NCI-H1105 treated with DMSO at 0.1 percent for 48 hours (cell line): ENCODE data around the gene TMEM163.
A peak's percentile ranks its signal among the peaks of the same experiment; 100 is the strongest.
"Not testable (repeated sequence)": the region's sequence is repeated elsewhere in the genome, so short reads cannot be mapped to it uniquely, and the experiment has no call there.

ENCODE experiments used
- DNase-seq: peaks from one replicate; lab custom pipeline; 2025; lab: John Stamatoyannopoulos, UW

TMEM163 gene

DNA sequence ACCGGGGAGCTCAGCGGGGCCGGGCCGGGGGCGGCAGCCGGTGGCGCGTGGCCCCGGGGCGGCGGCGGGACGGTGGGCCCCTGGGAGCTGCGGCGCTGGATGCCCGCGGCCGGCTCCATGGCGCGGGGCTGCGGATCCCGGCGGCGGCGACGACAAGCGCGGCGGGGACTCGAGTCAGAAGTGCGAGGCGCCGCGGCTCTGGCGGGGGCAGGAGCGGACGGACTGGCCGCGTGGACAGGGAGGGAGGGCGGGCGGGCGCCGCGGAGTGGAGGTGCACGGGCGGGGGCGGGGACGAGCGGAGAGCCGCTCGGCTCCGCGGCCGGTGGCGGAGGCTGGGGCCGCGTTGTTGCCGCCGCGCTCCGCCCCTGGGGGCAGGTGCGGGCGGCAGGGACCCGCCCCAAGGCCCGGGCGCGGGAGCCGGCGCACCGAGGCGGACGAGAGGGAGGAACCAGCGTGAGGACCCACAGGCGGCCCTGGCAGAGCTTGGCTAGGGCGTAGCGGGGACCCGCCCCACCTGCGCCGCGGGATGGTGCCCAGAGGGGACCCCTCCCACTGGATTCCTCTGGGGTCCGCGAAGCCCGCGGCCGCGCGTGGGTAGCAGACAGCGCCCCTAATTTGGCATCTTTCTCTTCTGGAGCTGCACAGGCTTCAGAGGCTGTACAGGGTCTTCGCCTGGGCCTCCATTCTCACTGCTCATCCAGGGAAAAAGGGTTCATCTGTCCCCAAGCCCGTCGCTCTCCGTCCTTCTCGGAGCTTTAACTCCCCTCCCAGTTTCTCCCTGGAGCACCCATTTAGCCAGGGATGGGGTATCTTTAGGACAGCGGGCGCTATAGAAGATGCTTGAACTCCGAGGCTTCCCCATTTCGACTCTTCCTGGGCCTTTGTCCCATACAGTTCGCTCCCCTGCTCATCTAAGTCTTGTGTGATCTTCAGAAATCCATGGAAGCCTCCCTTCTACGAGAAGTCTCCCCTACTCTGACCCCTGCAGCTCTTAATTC lies at the start of gene TMEM163:
Gene TMEM163 (minus strand): TSS at position 184 of the 998 bp plus-strand sequence.
- DNase-seq, result peak; percentile 31

GRCh38 chr2:134766583-134766982 lies 47.8 kb upstream of the TMEM163 start:
- no peak for DNase-seq

DNA sequence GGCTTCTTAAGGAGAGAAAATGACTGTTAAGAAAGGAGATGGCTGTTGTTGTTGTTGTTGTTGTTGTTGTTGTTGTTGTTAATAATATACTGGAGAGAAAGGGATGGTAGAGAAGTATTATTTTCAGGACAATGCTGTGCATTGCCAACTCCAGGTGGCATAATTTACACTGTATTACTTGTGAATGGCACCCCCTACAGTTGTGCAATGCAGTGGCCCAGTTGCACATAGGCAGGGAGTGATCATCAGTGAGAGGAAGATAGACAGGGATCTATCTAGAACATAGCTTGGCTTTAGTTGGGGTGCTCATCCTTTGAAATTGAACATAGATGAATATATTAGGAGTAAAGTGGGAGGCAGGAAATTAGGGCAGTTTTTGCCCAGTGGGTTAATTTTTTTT lies 47.2 kb upstream of the TMEM163 start:
- no peak for DNase-seq

DNA sequence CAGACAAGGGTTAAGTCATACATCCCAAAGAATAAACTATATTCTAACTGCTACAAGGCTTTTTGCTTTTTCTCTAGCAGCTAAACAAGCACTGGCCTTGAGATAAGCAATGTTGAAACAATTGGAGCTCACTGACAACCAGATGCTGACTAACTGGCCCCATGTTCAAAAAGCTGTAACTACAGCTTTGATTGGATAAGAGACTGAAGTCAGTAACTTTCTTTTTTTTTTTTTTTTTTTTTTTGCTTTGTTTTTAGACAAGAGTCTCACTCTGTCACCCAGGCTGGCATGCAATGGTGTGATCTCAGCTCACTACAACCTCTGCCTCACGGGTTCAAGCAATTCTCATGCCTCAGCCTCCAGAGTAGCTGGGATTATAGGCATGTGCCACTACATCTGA lies 45.4 kb upstream of the TMEM163 start:
- DNase-seq, result no peak

GRCh38 chr2:134763164-134763710 lies 44.4 kb upstream of the TMEM163 start:
- no peak for DNase-seq

GRCh38 chr2:134762508-134762907 lies 43.7 kb upstream of the TMEM163 start:
- no peak for DNase-seq

GRCh38 chr2:134760385-134760784 lies 41.6 kb upstream of the TMEM163 start:
- no peak for DNase-seq

DNA sequence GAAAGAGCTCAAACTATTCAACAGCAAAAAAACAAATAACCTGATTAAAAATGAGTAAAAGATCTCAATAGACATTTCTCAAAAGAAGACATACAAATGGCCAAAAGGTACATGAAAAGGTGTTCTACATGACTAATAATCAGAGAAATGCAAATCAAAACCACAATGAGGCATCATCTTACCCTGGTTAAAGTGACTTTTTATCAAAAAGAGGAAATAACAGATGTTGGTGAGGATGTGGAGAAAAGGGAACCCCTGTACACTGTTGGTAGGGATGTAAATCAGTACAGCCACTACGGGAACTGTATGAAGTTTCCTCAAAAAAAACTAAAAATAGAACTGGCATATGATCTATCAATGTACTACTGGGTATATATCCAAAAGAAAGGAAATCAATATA lies 39.8 kb upstream of the TMEM163 start:
- DNase-seq, result no peak

DNA sequence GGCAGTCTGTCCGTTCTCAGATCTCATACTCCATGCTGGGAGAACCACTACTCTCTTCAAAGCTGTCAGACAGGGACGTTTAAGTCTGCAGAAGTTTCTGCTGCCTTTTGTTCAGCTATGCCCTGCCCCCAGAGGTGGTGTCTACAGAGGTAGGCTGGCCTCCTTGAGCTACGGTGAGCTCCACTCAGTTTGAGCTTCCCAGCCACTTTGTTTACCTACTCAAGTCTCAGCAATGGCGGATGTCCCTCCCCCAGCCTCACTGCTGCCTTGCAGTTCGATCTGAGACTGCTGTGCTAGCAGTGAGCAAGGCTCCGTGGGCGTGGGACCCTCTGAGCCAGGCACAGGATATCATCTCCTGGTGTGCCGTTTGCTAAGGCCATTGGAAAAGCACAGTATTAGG lies 33.2 kb upstream of the TMEM163 start:
- DNase-seq, result not testable (repeated sequence)

GRCh38 chr2:134745546-134745945 lies 26.7 kb upstream of the TMEM163 start:
- DNase-seq, result no peak

GRCh38 chr2:134745023-134745422 lies 26.2 kb upstream of the TMEM163 start:
- DNase-seq, result no peak

DNA sequence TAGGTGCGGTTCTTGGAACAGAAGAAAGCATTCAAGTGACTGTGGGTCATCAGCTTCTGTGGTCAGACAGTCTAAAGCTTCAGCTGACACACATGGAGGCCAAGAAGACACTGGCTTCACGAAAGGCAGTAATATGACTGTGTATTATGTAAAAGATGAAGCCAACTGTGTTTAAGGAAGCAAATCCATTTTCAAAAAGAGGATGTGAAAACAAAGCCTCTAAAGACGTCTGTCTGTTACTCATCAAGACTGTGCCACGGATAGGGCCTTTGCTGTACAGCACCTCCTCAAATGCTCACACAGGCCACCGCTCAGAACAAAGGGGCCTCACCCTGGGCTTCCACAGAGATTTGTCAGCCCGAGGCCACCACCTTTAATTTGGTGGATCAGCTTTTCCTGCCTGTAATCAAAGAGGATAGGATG lies 21.1 kb upstream of the TMEM163 start:
- DNase-seq, result no peak

DNA sequence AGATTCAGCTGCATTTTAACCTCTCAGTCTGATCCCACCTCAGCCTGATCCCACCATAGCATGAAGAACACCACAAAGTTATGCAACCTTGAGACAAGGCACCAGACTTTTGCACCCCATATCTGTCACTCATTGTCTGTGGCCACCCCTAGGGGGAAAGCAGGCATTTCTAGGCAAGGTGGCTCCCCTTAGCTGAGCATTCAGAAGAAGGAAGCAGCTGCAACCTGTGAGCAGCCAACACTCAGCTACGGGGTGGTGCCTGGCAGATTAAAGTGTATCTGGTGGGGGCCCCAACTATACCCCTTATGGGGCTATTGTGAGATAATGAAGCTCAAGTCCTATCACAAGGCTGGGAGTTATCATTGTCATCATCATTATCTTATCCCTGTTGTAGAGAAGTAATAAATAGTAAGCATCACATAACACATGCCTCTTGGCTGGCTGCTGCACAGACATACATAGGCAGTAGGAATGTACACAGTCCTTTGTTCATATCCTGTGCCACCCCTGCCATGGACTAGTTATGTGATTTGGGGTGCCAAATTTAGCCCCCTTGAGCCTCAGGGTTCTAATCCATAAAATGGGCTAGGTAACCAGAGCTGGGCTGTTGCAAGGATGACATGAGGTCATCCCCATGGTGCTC lies 20.6 kb upstream of the TMEM163 start:
- no peak for DNase-seq

DNA sequence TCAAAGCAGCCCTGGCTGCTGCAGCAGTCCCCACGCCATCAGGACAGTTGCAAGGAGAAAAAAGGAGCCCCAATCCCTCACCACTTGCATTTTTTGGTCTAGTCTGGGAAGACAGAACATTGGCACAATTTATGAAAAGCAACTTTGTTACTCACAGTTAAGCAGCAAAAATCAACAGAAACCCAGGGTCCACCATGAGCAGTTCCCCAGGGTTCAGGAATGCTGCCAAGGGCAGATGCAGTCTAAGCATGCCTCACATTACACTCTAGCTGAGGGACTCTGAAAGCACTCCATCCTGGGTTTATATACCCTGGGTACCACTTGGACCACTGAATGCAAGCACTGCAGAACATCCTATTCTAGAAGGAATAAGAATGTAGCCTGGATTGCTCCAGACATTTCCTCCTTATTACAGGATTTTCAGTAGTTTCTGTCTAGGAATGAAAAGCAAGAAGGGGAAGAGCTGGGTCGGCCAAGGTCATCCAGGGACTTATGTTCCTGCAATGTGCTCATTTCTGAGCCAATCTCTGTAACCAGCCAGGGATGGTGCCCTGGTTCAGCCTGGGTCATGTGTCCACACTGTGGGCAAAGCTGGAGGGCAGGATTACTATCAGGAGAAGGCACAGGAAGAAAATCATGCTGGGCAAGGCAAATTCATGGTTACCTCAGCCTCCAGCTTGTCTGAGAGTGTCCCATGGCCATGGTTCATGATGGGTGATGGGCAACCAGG lies 19.5 kb upstream of the TMEM163 start:
- DNase-seq, result no peak

DNA sequence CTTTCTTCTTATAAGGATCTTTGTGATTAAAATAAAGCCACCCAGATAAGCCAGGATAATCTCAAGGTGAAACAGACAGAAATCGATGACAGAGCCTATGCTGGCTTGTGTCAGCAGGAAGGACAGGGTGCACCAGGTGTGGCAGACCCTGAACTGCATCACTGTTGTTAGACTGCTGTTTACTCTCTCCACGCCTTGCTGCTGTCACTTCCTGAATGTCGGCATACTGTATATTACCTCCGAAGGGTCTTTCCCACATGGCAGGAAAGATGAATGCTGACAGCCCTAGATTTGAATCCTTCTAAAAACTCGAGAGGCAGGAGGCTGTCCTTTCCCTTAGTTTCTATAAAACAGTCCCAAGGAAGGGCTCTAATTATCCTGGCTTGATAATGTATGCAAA lies 18.9 kb upstream of the TMEM163 start:
- no peak for DNase-seq

GRCh38 chr2:134736167-134736880 lies 17.5 kb upstream of the TMEM163 start:
- DNase-seq, result no peak

- no peak for DNase-seq
Measured at GRCh38 chr2:134728163-134728562, 9.4 kb upstream of the TMEM163 start.

GRCh38 chr2:134727385-134727784 lies 8.6 kb upstream of the TMEM163 start:
- no peak for DNase-seq

- DNase-seq, result no peak
Measured at GRCh38 chr2:134726645-134727044, 7.8 kb upstream of the TMEM163 start.

DNA sequence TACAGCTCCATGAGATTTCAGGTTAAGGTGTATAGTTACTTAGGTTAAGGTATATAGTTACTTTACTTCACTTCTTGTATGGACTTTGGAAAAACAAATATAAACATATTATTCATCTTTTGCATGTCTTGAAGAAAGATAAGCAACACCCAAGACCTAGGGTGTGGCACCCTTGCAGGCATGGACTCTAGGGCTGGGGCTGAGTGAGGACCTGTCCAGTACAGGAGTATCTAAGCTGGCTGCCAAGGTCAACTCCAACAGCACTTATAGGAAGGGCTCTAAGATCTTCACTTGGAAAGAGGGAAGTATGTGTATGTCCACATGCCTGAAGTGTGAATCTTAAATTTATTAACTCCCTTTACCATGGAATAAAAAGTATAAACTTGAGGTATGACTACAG lies 7.1 kb upstream of the TMEM163 start:
- DNase-seq, result no peak

- DNase-seq, result no peak
Measured at GRCh38 chr2:134724341-134724740, 5.5 kb upstream of the TMEM163 start.

DNA sequence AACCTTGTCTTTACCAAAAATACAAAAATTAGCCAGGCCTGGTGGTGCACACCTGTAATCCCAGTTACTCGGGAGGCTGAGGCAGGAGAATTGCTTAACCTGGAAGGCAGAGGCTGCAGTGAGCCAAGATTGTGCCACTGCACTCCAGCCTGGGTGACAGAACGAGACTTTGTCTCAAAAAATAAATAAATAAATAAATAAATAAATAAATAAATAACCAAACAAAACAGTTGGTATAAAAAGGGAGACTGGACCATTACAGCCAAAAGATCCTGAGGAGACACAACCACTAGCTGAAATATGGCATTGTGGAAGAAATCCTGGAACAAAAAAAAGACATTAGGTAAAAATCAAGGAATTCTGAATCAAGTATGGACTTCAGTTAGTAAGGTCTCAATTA lies 4.9 kb upstream of the TMEM163 start:
- not testable (repeated sequence) for DNase-seq
